ENCODE data around the gene NECTIN4.
A peak's percentile ranks its signal among the peaks of the same experiment; 100 is the strongest.

NECTIN4 gene

DNA sequence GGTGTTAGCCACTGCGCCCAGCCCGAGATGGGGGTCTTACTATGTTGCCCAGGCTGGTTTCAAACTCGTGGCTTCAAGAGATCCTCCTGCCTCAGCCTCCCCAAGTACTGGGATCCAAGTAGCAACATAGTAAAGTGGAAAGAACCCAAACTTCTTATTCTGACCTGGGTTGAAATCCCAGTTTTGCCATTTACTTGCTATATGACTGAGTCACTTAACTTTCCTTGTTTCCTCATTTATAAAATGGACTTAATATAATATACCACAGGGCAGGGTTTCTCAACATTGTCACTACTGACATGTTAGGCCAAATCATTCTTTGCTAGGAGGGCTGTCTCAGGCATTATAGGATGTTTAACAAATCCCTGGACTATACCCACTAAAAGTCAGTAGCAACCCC, 21.8 kb upstream of the NECTIN4 start:
- no peak for DNase-seq

DNA sequence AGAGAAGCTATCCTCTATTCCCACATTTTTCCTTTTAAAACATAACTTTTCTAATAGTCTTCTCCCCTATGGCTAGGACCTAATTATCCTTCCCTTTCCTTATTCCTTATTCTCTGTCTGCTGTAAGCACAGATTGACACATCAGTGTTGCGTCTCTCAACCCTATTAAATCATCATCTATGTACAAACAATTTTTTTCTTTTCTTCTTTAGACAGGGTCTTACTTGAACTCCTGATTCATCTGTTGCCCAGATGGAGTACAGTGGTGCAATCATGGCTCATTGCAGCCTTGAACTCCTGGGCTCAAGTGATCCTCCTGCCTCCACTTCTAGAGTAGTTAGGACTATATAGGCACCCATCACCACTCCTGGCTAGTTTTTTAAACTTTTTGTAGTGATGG, 17.1 kb upstream of the NECTIN4 start:
- no peak for DNase-seq

DNA sequence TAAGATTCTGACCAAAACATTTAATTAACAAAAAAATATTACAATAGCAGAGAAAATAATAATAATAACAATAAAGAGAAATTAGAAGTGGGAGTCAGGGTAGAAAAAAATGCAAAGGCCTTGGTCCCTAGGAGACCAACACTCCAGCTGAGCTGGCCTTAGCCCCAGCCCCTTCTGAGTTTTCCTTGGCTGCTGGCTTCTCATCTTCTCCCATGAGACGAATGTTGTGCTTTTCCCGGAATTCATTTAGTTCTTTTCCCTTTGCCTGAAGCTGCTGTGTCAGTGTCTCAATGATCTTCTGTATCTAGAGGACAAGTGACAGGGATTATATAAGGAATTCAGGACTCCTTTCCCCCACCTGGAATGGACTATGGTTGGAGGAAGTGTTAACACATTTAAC, 11.2 kb upstream of the NECTIN4 start:
- no peak for DNase-seq

DNA sequence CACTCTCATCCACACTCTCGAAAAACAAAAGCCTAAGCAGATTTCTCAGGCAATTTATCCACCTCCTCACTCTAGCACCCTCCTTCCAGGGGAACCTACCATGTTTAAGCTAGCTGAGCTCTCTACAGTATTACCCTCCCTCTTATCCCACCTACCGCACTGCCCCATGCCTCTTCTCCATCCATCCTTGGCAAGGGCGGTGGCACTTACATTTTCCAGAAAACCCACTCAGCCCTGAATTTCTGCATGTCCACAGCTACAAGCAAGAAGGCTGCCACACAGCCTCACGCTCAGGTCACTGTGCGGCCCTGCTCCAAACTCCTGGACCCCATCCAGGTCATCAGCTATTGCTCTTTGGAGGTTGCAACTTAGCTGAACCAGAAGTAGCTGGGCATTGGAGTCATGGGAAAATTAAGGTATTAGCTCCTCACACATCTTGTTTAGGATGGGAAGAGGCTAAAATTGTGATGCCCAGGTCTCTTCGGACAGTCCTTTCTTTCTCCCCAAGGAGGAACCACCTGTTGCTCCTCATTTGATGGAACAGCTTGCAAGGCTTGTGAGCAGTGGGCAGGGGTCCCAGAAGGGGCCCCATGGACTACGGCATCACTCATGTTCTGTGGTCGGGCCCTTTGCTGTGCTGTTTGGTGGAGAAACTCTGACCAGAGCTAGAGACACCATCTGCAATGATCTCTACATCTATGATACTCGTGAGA, 9.9 kb upstream of the NECTIN4 start:
- DNase-seq, result no peak

DNA sequence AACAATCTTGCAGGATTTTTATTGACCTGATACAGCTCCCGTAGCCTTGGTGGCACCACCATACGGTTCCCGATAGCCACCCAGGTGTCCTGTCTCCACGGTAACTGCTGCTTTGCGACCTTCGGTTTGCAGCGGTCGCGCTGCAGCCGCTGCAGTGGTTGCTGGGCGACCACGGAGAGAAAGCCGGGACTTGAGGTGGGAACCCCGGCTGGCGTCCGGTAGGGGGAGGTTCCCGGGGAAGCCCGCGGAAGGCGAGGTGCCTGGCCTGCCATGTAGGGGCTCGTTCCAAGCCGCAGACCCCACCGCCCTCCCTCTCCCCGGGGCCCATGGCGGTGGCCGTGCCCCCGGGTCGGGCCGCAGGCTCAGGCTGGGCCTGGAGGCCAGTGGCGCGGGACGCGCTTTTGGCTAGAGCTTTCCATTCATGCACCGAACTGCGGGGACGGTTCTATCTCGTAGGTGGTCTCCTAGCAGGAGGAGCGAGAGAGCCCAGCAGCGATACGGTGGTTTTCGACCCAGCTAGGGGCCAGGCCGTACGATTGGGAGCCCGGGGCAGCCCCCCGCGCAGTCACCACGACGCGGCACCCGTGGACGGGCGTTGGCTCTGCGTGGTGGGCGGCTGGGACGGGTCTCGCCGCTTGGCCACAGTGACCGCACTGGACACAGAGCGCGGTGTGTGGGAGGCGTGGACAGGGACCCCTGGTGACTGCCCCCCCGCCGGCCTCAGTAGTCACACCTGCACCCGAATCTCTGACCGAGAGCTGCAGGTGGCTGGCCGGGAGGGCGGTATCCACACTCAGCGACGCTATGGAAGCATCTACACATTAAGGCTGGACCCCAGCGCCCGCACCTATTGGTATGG, 9.1 kb upstream of the NECTIN4 start, which contains the start of gene KLHDC9:
Gene KLHDC9, plus strand, starts transcription at position 152 of the 859 bp plus-strand sequence. Its CDS starts 175 bp downstream, at position 327.
- DNase-seq, result peak; percentile 48

DNA sequence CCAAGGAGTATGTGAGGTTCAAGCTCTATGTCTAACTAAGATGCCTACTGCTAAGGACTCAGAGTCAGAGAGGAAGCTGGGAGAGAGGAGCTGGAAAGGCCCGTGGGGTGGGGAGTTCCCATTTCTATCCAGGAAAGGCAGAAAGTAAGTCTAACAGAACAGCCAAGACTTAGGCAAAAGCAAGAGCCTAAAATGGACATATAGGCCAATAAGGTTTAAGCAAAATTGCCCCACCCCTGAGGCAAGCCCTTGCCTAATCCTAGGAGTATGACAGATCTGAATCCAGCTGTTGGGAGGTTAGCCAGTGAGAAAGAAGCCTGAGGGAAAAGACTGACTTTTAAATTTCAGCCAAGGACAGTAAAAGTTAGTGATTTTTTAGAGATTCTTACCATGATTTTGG, 7.2 kb upstream of the NECTIN4 start:
- no peak for DNase-seq

DNA sequence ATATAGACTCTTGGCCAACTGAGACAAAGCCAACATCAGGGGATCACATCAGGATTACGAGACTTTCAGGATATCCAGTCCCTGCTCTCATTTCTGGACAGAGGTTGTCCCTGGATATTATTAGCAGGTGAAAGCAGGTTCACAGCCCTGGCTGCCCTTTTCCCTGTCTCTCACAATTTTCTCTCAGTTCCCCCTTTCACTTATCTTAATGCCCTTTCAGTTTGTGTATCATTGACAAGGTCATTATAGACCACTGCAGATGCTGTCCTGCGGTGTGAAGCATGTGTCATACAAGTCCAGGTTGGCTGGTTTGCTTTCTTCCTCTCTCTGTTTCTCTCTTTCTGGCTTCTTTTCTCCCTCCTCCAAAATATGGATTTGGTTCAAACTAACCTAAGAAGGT, 6.7 kb upstream of the NECTIN4 start:
- no peak for DNase-seq

DNA sequence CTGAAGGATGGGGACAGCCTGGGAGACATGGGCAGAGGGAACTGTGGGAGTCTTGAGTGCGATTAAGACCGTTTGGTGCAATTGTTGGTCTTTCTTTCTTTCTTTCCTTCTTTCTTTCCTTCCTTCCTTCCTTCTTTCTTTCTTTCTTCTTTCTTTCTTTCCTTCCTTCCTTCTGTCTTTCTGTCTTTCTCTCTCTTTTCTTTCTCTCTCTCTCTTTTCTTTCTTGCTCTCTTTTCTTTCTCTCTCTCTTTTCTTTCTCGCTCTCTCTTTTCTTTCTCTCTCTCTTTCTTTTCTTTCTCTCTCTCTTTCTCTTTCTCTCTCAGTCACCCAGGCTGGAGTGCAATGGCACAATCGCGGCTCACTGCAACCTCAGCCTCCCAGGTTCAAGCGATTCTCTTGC, 5.9 kb upstream of the NECTIN4 start:
- DNase-seq, result no peak

DNA sequence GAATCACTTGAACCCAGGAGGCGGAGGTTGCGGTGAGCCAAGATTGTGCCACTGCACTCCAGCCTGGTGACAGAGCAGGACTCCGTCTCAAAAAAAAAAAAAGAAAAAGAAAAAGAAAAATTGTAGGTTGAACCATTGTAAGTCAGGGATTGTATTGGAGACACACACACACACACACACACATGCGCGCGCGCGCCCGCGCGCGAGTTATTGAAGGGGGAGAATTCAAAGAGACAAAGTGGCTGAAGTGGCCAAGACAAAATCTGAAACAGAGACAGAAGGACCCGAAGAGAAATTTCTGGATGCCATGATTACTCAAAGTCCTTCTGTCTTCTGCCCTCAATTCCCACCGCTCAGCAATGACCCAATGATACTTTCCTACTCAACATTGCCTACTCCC, 5.1 kb upstream of the NECTIN4 start:
- no peak for DNase-seq

DNA sequence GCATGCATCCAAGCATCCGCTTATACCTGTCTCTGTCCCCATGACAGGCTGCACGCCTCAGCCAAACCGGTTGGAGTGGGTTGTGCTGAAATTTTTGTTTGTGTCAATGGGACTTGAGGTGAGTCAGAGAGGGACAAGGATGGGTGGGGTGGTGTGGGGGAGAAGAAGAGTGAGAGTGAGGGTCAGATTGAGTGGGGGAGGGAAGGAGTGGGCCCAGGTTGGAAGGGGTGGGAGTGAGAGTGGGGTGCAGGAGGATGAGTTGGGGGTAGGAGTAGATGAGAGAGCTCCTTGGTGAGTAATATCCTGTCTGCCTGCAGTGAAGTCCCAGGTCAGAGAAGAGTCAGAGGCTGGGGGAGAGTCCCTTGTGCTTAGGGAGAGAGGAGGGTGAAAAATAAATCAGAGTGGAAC, 3.3 kb upstream of the NECTIN4 start:
- no peak for DNase-seq

DNA sequence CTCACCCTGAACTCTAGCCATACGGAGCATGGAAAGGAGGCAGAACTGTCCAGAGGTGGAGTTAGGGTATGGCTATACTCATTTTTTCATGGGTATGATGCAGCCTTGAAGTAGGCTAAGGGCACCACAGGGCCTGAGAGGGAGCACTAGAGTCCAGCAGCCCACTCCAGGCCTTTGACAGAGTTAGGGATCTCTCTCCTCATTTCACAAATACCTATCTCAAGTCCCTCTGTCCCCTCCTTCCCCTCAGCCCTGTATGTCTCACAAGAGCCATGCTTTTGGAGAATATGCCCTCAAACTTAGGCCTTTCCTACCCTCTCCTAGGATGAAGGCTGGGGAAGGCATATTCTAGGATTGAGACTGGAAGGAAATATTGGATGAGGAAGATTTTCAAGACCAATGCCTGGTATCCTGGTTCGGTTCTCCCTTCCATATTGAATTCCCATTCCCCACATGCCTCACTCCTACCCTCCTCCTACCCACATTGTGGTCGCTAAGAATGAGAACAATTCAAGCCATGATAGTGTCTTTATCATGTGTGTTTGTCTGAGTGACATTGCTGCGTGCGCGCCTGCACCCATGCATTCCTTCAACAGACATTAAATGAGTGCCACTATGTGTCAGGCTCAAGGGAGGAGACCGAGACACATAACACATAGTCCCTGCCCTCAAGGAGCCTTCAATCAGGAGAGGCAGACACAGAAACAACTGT, 2.6 kb upstream of the NECTIN4 start:
- no peak for DNase-seq

DNA sequence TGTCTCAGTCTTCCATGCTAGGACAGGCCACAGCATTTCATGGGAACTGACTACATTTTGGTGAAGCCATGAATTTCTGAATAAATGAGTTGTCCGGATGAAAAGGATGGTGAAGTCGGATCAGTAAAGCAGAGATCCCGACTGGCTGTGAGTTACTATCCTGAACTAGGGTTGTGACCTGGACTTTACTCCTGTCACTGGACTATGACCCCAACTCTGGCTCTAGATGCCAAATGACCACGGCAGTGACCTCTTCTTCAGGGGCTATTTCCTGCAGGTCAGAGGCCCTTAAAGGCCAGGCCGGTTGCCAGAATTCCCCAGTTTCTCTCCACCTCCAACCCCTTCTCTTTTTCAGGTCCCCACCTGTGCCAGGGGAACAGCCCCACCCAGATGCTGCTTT, 1.7 kb upstream of the NECTIN4 start:
- DNase-seq, result no peak

DNA sequence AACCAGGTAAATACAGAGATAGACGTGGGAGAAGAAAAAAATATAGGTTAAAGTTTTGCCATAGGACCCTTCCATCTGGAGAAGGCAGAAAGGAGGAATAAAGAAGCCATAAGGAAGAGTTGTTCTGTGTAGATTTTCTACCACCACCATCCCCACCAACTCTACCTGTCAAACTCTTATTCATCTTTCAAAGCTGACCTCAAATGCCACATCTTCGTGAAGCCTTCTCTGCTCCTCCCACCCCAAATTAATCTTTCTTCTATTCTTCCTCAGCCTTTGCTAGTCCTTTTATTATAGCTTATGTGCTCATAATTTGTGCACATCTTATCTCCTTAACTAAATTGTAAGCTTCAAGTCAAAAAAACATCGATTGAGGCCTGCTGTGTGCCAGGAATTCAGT, 1.3 kb upstream of the NECTIN4 start:
- DNase-seq, result no peak

DNA sequence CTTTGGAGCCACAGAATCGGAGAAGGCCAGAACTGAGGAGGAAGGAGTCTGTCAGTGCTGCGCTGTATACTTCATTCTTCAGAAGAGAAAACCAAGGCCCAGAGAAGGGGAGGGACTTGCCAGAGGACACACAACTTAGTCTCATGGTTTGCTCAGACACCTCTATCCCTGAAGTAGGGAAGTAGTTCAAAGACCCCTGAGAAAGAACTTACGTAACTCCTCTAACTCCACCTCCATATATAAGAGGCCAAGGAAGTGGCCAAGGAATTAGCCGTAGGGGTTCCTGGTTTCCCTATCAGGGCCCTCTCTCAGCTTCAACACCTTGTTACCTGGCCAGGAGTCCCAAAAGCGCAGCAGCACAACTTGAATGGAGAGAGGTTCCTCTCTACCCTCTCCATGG, 580 bp upstream of the NECTIN4 start:
- no peak for DNase-seq

DNA sequence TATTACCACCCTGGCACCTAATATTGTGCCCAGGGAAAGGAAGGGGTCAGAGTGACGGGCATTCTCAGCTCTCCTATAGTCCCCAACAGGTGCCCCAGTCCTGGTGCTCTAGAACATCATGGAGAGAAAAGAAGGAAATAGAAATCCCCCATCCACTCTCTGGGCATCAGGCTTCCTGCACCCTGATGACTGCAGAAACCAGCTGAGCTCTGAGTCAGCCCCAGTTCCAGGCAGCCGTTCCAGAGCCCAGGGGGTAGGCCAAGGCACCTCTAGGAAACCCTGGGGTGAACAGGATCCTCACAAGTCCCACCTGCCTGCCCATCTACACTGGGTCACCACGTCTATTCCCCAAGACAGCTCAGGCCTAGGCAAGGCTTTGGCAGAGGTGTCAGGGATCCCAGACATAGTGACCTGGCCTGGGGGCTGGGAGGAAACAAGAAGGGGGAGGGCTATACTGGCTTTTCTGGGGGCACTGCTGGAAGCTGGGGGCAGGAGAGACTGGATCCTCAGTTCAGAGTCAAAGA, 709 bp downstream of the NECTIN4 start:
- DNase-seq, result no peak

DNA sequence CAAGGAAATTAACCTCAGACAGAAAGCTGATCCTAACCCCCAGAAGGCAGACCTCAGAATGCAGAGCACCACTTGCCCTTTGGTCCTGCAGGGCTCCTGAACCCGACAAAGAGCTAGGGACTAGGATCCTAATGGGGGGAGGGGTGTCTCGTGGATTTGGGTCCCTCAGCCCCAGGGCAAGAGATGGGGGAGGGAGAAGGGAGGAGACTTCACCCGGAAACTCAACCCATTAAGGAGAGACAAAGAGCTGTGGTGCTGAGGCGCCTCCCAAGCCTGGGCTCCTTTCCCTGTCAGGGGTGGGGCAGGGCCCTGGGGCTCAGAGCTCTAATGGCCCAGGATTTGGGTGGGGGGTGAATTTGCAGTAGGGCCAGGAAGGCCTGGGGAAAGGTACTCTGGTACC, 2.9 kb downstream of the NECTIN4 start:
- no peak for DNase-seq

DNA sequence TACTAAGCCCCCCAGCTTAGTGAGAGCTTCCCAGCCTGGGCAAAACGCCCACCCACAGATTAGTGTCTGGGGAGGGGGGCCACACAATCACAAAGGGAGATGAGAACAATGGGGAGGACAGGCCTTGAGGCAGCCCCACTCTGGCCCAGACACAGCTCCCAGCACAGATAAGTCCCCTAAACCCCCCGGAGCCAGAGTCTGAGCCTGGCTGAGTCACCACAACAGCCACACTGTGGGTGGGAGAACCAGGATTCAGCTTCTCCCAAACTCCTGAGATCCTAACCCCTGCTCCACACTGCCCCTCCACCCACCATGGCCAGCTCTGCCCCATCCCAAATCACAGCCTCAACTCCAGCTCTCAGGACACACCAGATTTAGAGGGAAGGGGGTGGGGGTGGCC, 4.2 kb downstream of the NECTIN4 start:
- no peak for DNase-seq

DNA sequence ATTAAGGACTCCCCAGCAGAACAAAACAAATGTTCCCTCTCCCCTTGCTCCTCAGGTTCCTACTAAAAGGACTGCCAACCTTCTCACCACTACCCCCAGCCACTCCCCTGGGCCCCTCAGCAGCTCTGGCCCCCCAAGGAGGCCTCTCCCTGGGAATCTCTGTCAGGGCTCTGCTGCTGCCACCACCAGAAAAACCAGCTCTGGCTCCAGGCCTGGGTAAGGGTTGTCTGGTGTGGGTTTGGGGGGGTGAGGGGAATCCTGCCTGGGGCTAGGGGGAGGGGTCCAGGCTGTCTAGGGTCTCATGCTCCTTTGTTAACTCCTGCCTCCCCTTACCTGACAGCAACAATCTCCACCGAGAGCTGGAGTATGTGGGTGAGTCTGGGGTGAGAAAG, 4.8 kb downstream of the NECTIN4 start:
- DNase-seq, result no peak

DNA sequence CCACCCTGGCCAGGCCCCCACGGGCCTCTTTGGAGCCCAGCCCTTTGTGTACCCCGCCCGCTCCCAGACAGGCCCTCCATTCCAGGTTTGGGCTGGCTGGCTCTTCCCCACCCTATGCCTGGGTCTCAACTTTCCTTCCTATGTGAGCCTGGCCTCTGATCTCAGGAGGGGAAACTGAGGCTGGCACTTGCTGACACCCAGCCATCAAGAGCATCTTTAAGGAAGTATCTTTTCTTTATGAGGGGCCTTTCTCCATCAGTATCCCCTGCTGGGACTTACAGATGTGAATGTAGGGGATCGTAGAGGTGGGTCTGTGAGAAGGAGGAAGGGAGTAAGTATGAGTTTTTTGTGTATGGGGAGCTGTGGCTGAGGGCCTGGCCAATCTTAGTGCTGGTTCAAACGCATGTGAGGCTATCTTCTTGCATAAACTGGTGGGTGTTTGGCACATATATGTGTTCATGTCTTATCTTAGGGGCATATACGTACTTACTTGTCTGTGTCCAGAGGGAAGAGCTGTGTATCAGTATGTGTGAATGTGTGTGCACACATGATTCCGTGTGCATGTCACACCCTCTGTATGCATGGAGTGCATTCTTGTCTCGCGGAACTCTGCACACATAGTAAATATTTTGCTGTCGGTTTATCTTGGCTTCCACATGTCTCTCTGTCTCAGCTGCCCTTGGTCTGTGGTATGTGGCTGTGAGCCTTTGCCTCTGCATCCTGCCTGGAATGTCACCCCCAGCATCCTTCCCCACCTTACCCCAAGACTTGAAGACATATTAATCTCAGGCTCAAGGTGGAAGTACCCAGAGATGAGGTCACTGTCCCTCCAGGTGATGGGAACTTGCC, 5.4 kb downstream of the NECTIN4 start:
- DNase-seq, result no peak

DNA sequence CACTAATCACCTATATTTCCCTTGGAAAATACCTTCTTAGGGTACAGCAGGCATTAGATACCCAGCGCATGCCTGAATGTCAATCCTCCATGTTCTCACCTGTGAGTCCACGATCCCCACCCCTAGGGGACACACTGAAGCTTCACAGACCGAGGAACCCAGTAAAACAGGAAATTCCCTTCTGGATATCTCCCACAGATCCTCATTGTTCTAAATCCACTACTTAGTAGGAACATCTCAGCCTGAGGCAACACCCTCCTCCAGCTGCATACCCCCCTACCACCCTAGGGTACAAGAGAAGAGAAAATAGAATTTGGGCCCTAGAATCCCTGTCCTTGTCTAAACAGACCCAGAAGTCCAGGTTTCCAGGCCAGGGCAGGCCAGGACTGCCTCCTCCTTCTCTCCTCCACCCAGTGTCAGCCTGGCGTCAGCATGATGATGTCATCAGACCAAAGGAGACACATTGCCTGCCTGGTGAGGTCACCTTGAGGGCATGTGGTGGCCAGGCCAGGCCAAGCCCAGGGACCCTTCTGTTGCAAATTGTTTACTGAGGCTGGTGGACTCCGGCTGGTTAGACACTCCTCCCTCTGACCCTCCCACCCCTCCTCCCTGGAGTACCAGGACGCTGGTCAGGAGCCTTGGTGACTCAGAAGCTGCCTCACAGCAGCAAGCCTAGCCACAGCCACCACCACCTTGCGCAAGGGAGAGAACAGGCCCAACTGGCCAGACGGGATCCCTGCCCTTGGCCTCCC, 6.2 kb downstream of the NECTIN4 start:
- DNase-seq, result no peak

DNA sequence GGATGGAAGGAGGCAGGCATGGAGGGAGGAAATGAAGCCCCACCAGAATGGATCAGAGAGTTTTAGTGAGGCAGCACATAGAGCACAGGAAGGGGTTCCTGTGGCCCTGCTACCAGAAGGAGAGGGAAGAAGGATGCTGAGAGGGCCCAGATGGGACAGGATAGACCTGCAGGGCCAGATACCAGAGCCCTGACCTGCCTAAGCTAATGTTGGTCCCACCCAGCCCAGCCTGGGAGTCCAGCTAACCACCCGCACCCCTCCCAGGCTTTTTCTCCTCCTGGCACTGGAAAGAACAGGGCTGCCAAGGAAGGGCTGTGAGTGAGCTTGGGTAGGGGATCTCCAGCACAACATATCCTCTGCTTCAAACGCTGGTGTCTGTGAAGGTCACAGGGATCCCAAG, 6.9 kb downstream of the NECTIN4 start:
- DNase-seq, result no peak

DNA sequence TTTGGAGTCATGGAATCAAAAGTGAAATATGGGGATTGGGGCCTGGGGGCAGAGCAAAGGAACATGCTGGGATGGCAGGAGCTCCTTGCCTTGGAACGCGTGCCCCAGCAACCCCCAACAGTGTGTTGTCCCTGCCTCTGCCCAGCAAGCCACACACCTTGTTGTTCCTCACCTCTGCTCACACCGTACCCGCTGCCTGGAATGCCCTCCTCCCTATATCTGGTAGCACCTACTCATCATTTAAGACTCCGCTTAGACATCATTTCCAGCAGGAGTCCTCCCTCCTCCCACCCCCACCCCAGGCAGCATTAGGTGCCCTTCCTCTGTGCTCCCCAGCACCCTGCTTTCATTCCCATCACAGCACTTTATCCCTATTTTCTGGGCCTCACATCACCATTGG, 7.8 kb downstream of the NECTIN4 start:
- DNase-seq, result no peak
